HG03045 (cell line): ENCODE measurements around the gene UBR2.
"Not testable (repeated sequence)": the region's sequence is repeated elsewhere in the genome, so short reads cannot be mapped to it uniquely, and the experiment has no call there.

ENCODE experiments used
- ATAC-seq: cut with Tn5 transposase; IDR thresholded peaks from one replicate; pipeline ENCODE4 v1.9.1; 2021; ENCODE audit warnings: mild to moderate bottlenecking, moderate library complexity; ENCODE audit not compliant: unreplicated experiment

The UBR2 gene

GRCh38 chr6:42724825-42725224 lies 161.0 kb downstream of the UBR2 start:
- no peak for ATAC-seq

GRCh38 chr6:42726026-42726425 lies 162.2 kb downstream of the UBR2 start:
- no peak for ATAC-seq

DNA sequence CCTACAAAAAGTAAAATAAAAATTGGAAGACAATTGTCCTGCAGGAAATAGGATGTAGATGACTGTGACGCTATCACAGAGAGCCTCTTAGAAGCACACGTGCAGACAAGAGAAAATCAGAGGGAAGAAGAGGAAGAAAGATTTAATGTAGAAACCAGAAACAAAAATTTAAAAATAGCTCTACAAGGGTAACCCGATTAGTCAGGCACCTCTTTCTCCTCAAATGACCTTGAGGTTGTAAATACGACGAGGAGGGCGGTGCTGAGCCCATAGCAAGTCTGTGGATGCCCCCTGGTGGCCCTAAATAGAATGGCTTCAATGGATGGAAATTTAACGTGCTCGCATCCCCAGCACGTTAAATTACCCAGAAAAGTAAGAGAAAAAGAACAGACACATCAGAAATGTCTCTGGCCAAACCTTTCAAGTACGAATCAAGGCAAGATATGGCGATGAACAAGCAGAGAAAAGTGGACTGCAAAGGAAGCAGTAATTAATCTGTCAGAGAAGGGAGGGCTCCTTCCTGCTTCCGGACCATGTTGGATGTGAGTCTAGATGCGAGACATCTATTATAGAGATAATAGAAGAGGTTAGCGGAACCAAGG lies 162.8 kb downstream of the UBR2 start:
- ATAC-seq, result no peak

DNA sequence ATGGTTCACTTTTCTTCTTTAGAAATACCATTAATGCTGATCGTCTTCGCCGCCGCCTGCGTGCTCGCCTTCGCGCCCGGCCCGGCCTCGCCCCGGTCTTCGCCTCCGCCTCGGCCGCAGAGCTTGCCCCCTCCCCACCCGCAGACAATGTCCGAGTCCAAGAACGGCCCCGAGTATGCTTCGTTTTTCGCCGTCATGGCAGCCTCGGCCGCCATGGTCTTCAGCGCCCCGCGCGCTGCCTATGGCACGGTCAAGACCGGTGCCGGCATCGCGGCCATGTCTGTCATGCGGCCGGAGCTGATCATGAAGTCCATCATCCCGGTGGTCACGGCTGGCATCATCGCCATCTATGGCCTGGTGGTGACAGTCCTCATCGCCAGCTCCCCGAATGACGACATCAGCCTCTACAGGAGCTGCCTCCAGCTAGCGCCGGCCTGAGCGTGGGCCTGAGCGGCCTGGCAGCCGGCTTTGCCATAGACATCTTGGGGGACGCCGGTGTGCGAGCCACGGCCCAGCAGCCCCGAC lies 163.3 kb downstream of the UBR2 start:
- no peak for ATAC-seq

GRCh38 chr6:42727627-42728026 lies 163.8 kb downstream of the UBR2 start:
- no peak for ATAC-seq

GRCh38 chr6:42729731-42730130 lies 165.9 kb downstream of the UBR2 start:
- no peak for ATAC-seq

DNA sequence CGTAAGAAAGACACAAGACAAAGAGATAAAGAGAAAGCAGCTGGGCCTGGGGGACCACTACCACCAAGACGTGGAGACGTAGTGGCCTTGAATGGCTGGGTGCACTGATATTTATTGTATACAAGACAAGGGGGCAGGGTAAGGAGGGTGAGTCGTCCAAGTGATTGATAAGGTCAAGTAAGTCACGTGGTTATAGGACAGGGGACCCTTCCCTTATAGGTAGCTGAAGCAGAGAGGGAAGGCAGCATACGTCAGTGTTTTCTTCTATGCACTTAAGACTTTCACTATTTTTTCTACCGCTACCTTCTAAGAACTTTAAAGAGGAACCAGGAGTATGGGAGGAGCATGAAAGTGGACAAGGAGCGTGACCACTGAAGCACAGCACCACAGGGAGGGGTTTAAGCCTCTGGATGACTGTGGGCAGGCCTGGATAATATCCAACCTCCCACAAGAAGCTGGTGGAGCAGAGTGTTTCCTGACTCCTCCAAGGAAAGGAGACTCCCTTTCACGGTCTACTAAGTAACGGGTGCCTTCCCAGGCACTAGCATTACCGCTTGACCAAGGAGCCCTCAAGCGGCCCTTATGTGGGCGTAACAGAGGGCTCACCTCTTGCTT lies 170.1 kb downstream of the UBR2 start:
- ATAC-seq, result not testable (repeated sequence)

GRCh38 chr6:42735976-42736375 lies 172.1 kb downstream of the UBR2 start:
- no peak for ATAC-seq

GRCh38 chr6:42740725-42741124 lies 176.9 kb downstream of the UBR2 start:
- ATAC-seq, result no peak

- no peak for ATAC-seq
Observed at GRCh38 chr6:42742116-42742894, 178.5 kb downstream of the UBR2 start.
